HCT116 (cell line): ENCODE data around the gene ARMC6. TPM values are rescaled to one million over a fixed set of nuclear protein-coding genes. Genes with fewer than 3 reads are reported as not detected.
A peak's percentile ranks its signal among the peaks of the same experiment; 100 is the strongest.

ENCODE experiments used
- ATAC-seq: fragments of 200-7000 bp; cut with Tn5 transposase; 2 replicates; pipeline ENCODE4 v1.9.1; 2020; ENCODE audit warnings: mild to moderate bottlenecking, moderate library complexity
- BruUV-seq: library from RNA; stranded (reverse); fragments of 400-500 nt; replicated peaks from 2 replicates; lab custom pipeline; 2021; lab: Mats Ljungman, UMichigan
- CTCF ChIA-PET: fragments of 300-600 bp; sonication (Branson Sonifier 250); formaldehyde crosslinking; loops from one replicate; lab custom pipeline; 2021; ENCODE audit warnings: antibody characterized with exemption; lab: Charles Lee
- POLR2A ChIA-PET: fragments of 300-600, 350-600 bp; sonication (Branson Sonifier 250); formaldehyde crosslinking; loops from one replicate; lab custom pipeline; 2021; ENCODE audit warnings: antibody characterized with exemption; lab: Charles Lee
- RAD21 ChIA-PET, 2 experiments: fragments of 300-600 bp; sonication (Branson Sonifier 250); formaldehyde crosslinking; loops; one replicate each; lab custom pipeline; 2023; ENCODE audit warnings: low total read pairs in 2 of 2; ENCODE audit not compliant: uncharacterized antibody in 2 of 2, unreplicated experiment in 2 of 2, low non-redundant PET in 1 of 2; lab: Charles Lee
- DNase-seq: peaks from one replicate; pipeline ENCODE4 v3.0.0-alpha.2; 2010; ENCODE audit warnings: low read depth, low spot score
- H2AFZ ChIP-seq: fragments of 200-600 bp; shearing (Covaris generic), sonication (generic); 2 replicates; pipeline ENCODE4 v1.6.1; 2017; ENCODE audit warnings: low read depth, mixed run types, mixed read lengths, antibody characterized with exemption, low read length; ENCODE audit not compliant: poor library complexity, severe bottlenecking
- H3K27ac ChIP-seq: 2 replicates; pipeline ENCODE4 v1.5.1; 2012; ENCODE audit warnings: low read depth, low read length
- H3K27me3 ChIP-seq: fragments of 200-600 bp; sonication (generic); 2 replicates; pipeline ENCODE4 v1.6.1; 2016; ENCODE audit warnings: mixed run types, low read length, mixed read lengths; ENCODE audit not compliant: insufficient read depth
- H3K36me3 ChIP-seq, 2 experiments: fragments of 200-500 bp in 1 of 2; fragments of 200-600 bp in 1 of 2; sonication (Bioruptor generic) in 1 of 2; sonication (generic) in 1 of 2; 2 replicates each; pipeline versions ENCODE4 v1.5.1 to v1.6.1; 2014 to 2016; ENCODE audit warnings: low read length in 2 of 2, inconsistent platforms in 1 of 2, mixed read lengths in 1 of 2, mixed run types in 1 of 2; ENCODE audit not compliant: insufficient read depth in 2 of 2, control insufficient read depth in 1 of 2
- H3K4me1 ChIP-seq, 2 experiments: fragments of 200-600 bp in 1 of 2; sonication (generic) in 1 of 2; 2 replicates each; pipeline versions ENCODE4 v1.5.1 to v1.6.1; 2012 to 2017; ENCODE audit warnings: low read length in 2 of 2, inconsistent platforms in 1 of 2, mild to moderate bottlenecking in 1 of 2, mixed read lengths in 1 of 2, mixed run types in 1 of 2, moderate library complexity in 1 of 2; ENCODE audit not compliant: insufficient read depth in 2 of 2, control insufficient read depth in 1 of 2
- H3K4me2 ChIP-seq: fragments of 200-600 bp; sonication (generic); 2 replicates; pipeline ENCODE4 v1.6.1; 2017; ENCODE audit warnings: mixed run types, low read length, mixed read lengths
- H3K4me3 ChIP-seq, 2 experiments: fragments of 200-600 bp in 1 of 2; sonication (generic) in 1 of 2; replicated peaks in 1 of 2; 2 replicates each; pipeline ENCODE4 v1.5.1; 2011 to 2016; ENCODE audit warnings: low read length in 2 of 2, control low read depth in 1 of 2, low read depth in 1 of 2, mild to moderate bottlenecking in 1 of 2, mixed read lengths in 1 of 2, mixed run types in 1 of 2
- H3K79me2 ChIP-seq: fragments of 200-600 bp; sonication (generic); 2 replicates; pipeline ENCODE4 v1.6.1; 2017; ENCODE audit warnings: mild to moderate bottlenecking, mixed run types, low read length, moderate library complexity, mixed read lengths; ENCODE audit not compliant: insufficient read depth
- H3K9ac ChIP-seq: fragments of 200-600 bp; sonication (generic); 2 replicates; pipeline ENCODE4 v1.6.1; 2016; ENCODE audit warnings: low read length, mixed read lengths
- H3K9me2 ChIP-seq: fragments of 200-600 bp; sonication (generic), shearing (Covaris generic); 2 replicates; pipeline ENCODE4 v1.6.1; 2017; ENCODE audit warnings: mixed run types, mild to moderate bottlenecking, moderate library complexity; ENCODE audit not compliant: insufficient read depth
- H3K9me3 ChIP-seq, 2 experiments: fragments of 200-500 bp in 1 of 2; fragments of 200-600 bp in 1 of 2; sonication (Bioruptor generic) in 1 of 2; sonication (generic) in 1 of 2; 2 replicates each; pipeline ENCODE4 v1.6.1; 2014 to 2017; ENCODE audit warnings: low read length in 2 of 2, mixed read lengths in 2 of 2, inconsistent platforms in 1 of 2, low read depth in 1 of 2, mild to moderate bottlenecking in 1 of 2, mixed run types in 1 of 2, moderate library complexity in 1 of 2; ENCODE audit not compliant: control insufficient read depth in 1 of 2, insufficient read depth in 1 of 2
- H4K20me1 ChIP-seq: fragments of 200-600 bp; sonication (generic), shearing (Covaris generic); 2 replicates; pipeline ENCODE4 v1.6.1; 2017; ENCODE audit warnings: mixed run types, mild to moderate bottlenecking, moderate library complexity; ENCODE audit not compliant: insufficient read depth
- CEBPB ChIP-seq: IDR thresholded peaks from 2 replicates; pipeline ENCODE4 v1.6.1; 2012; ENCODE audit warnings: low read depth
- CTCF ChIP-seq, 3 experiments: fragments of 200-600 bp in 1 of 3; sonication (generic) in 1 of 3; IDR thresholded peaks in 2 of 3; conservative IDR thresholded peaks in 1 of 3; 2 replicates each; pipeline ENCODE4 v1.5.1; 2012 to 2017; ENCODE audit warnings: low read depth in 2 of 3, low read length in 2 of 3, antibody characterized with exemption in 1 of 3, borderline replicate concordance in 1 of 3, control low read depth in 1 of 3, mild to moderate bottlenecking in 1 of 3, mixed read lengths in 1 of 3, mixed run types in 1 of 3, moderate library complexity in 1 of 3; ENCODE audit not compliant: insufficient read depth in 1 of 3
- EGR1 ChIP-seq: IDR thresholded peaks from 2 replicates; pipeline ENCODE4 v1.6.1; 2012; ENCODE audit warnings: low read depth
- FOSL1 ChIP-seq: IDR thresholded peaks from 2 replicates; pipeline ENCODE4 v1.6.1; 2012; ENCODE audit warnings: low read depth
- MAX ChIP-seq: IDR thresholded peaks from 2 replicates; pipeline ENCODE4 v1.6.1; 2012
- POLR2A ChIP-seq: IDR thresholded peaks from 2 replicates; pipeline ENCODE4 v1.7.0; 2011; ENCODE audit warnings: borderline replicate concordance; ENCODE audit not compliant: insufficient read depth, insufficient read length; ENCODE audit errors: extremely low read depth
- intact Hi-C: fragments of 100-400 bp; cut with micrococcal nuclease; formaldehyde crosslinking; loops from 2 replicates; pipeline ENCODE4 v1.10.0; 2022
- total RNA-seq: library from RNA; stranded (reverse); gene quantifications from one replicate; pipeline ENCODE4 v1.2.1, GENCODE V29; 2021; ENCODE audit not compliant: unreplicated experiment

Gene ARMC6
- total RNA-seq, 1 experiment from 2014 or later: 34.7 TPM

- no peak for DNase-seq
- peak overlapping the region; percentile 47; the same call in 1 of the 2 replicates for H3K27ac ChIP-seq
- POLR2A ChIA-PET: interaction anchor here (0.6 to 1.4 kb wide), 2 partner anchors 52 to 338 kb away, joined by 3 to 4 read pairs; no protein-coding TSS in a partner anchor
- peak overlapping the region; percentile 85 for H3K4me2 ChIP-seq
- H3K27me3 ChIP-seq: no peaks in the 10 kb centered on the region
- no peak; the same call in 1 of the 2 replicates for ATAC-seq
- intact Hi-C loops: no loop called here
- no peaks in the 10 kb centered on the region for H3K79me2 ChIP-seq
- RAD21 ChIA-PET: no interaction called here
- no peaks in the 10 kb centered on the region for H3K9me2 ChIP-seq
- peaks cover 0 to 4% of the 10 kb centered on the region in 2 experiments; a peak in 1 of 4 replicates for H3K36me3 ChIP-seq
- no peaks in the 10 kb centered on the region for H3K9me3 ChIP-seq
- peak overlapping the region; percentile 64 to 66 for H3K4me3 ChIP-seq
- H2AFZ ChIP-seq: no peak overlapping the region
- TF ChIP-seq CTCF (IDR thresholded peaks at IDR 0.05 in 2 of 3, conservative IDR thresholded peaks at IDR 0.05 in 1 of 3; ENCODE audit: borderline replicate concordance in 1 of 3, insufficient read depth in 1 of 3, low read depth in 2 of 3, low read length in 2 of 3) (0 out of 6 replicates have a peak, but pooled peaks of 1 of the 3 experiments have one; percentile 19), MAX (no peak), FOSL1 (no peak), CEBPB (no peak), POLR2A (no peak), EGR1 (no peak)
- peaks cover 20 to 32% of the 10 kb centered on the region in 2 experiments for H3K4me1 ChIP-seq
- CTCF ChIA-PET: interaction anchor here (1.3 kb wide), 1 partner anchor 82 kb away, joined by 3 read pairs; no protein-coding TSS in a partner anchor
- H3K9ac ChIP-seq: peak overlapping the region; percentile 57
- no TSS peak for BruUV-seq
- no peaks in the 10 kb centered on the region for H4K20me1 ChIP-seq
Measured at GRCh38 chr19:19064098-19064722, 30.8 kb downstream of the ARMC6 start.
